HG03342 (cell line): ENCODE results near the gene ENSA.
"Not testable (repeated sequence)": the region's sequence is repeated elsewhere in the genome, so short reads cannot be mapped to it uniquely, and the experiment has no call there.

Experiments
- ATAC-seq: cut with Tn5 transposase; IDR thresholded peaks from one replicate; pipeline ENCODE4 v1.9.1; 2021; ENCODE audit warnings: mild to moderate bottlenecking, moderate library complexity; ENCODE audit not compliant: unreplicated experiment

The ENSA gene, protein sequence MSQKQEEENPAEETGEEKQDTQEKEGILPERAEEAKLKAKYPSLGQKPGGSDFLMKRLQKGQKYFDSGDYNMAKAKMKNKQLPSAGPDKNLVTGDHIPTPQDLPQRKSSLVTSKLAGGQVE

DNA sequence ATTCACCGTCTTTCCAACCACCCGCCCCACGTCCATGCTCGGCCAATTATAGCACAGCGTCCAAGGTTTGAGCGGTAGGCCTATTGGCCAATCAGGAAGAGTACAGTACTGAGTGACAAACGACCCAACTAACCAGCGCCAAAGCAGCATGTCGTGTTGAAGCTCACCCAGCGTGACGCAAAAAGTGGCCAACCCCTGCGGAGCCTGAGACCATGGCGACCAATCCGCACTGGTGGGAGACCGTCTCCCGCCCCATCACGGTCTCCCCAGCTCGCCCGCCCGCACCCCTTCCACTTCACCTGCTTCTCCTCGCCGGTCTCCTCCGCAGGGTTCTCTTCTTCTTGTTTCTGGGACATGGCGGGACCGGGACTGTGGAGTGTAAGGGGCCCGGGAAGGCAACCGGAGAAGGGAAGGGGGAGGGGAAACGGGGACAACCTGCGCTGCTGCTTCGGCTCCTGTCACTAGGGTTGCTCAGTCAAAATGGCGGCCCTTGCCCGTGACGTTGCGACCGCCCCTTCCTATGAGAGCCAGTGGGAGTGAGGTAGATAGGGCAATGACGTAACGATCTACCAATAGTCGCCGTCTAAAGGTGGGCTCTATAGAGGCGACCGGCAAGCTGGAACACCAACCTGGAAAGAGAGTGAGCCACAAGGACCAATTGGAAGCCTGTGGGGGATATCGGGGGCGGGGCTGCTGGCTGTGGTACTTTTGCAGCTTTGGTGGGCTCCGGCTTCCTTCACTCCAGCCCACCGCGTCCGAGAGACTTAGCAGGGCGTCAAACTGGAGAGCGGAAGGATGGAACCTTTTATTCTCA is at the start of gene ENSA:
Gene ENSA (minus strand): TSS at position 498 of the 814 bp plus-strand sequence. CDS start 142 bp downstream, at position 356.
- ATAC-seq = peak; percentile 92

DNA sequence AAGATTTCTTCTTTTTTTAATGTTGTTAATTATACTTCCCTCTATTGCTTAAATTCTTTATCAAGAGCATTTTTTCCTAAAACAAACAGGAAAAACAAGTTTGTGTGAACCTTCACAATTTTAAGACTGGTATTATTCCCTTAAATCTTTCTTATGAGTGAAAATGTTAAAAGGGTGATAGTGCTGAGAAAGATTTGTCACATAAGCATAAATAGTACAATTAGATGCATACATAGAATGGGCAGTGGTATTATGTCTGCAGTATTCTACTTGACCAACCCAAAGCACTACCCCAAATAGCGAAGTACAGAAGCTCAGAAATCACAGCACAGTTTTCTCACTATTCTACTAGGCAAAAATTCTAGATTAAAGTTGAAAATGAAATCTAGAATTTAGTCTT is 49.6 kb upstream of the ENSA start:
- ATAC-seq = no peak

DNA sequence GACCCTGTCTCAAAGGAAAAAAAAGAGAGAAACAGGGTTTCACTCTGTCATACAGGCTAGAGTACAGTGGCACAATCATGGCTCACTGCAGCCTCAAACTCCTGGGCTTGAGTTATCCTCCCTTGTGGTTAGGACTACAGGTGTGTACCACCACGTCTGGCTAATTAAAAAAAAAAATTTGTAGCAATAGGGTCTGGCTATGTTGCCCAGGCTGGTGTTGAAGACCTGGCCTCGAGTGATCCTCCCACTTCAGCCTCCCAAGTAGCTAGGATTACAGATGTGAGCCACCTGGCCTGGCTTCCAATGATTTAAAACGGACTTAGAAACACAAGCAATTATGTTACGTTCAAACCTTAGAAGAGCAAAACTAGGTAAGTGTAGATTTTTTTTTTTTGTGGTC is 45.5 kb upstream of the ENSA start:
- no peak for ATAC-seq

DNA sequence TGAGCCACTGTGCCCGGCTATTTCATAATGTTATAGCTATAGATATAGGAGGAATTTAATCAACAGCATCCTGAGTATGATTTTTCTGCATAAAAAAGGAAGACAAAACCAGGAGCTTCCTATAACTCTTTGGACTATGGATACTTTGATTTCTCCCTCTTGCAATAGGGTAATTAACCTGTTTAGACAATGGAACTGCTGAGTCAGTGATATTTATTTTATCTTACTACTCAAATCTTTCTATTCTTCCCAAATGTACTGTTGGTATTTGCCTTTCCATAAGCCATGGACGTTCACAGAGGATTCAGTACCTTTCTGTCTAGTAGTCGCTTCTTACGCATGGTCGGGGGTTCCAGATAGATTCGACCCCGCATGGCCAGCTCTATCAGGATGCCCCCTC is 33.9 kb upstream of the ENSA start:
- ATAC-seq = no peak

DNA sequence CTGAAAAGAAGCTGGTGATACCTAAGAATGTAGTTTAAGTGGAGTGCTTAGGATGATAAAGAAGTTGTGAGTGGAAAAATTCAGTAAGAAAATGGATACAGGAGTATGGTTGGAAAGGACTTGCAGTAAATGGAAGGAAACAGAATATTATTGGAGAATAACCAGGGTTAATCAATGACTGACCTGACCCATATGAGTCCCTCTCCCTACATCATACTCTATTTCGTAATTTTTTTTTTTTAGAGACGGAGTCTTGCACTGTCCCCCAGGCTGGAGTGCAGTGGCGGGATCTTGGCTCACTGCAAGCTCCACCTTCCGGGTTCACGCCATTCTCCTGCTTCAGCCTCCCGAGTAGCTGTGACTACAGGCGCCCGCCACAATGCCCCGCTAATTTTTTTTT is 33.4 kb upstream of the ENSA start:
- no peak for ATAC-seq

DNA sequence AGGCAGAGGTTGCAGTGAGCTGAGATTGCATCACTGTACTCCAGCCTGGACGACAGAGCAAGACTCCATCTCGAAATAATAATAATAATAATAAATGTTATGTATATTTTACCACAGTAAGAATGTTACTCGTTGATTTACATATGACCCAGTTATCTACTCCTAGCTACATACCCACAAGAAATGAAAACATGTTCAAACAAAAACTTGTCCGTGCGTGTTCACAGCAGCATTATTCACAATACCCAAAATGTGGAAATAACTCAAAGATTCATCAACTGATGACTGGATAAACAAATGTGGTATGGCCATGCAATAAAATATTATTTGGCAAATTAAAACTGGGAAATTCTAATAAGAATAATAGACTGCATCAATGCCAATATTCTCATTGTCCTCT is 31.7 kb upstream of the ENSA start:
- no peak for ATAC-seq

DNA sequence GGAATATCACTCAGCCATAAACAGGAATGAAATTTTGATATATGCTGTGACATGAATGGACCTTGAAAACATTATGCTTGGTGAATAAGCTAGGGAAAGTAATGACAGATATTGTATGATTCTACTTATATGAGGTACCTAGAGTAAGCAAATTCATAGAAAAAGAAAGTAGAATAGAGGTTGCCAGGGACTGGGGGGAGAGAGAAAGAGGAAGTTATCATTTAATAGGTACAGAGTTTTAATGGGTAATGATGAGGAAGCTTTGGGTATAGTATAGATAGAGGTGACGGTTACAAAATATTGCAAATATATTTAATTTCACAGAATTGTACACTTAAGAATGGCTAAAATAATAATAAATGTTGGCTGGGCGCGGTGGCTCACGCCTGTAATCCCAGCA is 31.2 kb upstream of the ENSA start:
- ATAC-seq = no peak

DNA sequence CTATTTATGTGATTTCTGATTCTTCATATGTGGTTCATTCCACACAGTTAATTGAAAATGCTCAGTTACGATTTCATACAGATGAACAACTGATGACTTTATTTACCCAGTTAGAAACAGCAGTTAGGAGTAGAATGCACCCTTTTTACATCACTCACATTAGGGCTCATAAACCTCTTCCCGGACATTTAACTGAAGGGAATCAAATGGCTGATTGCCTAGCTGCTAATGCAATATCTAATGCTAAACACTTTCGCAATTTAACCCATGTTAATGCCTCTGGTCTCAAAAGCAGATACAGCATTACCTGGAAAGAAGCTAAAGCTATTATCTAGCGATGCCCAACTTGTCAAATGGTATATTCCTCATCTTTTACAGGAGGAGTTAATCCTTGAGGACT is 27.7 kb upstream of the ENSA start:
- not testable (repeated sequence) for ATAC-seq

DNA sequence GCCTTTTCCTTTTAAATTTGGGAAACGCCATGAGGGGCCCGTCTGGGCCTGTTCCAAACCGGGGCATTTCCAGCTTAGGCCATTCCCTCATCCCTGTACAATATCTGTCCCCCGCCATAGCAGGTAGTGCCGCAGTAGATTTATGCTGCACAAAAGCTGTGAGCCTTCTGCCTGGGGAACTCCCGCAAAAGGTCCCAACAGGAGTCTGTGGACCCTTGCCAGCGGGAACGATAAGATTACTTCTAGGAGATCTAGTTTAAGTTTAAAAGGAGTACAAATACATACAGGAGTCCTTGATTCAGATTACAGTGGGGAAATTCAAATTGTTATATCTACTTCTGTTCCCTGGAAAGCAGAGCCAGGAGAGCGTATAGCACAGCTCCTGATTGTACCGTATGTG is 25.2 kb upstream of the ENSA start:
- not testable (repeated sequence) for ATAC-seq

DNA sequence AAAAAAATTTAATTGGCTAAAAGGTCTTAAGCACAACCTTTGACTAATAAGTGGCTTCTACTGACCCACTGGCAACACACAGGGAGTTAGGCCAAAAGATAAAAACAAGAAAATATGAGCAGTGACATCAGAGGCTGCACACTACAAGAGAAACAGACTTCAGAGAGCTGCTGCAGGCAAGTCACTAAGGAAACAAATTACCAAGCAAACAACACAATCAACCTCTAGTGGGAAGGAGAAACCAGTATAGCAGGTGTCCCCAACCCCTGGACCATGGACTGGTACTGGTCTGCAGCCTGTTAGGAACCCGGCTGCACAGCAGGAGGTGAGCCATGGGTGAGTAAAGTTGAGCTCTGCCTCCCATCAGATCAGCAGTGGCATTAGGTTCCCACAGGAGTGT is 20.8 kb upstream of the ENSA start:
- ATAC-seq = no peak

DNA sequence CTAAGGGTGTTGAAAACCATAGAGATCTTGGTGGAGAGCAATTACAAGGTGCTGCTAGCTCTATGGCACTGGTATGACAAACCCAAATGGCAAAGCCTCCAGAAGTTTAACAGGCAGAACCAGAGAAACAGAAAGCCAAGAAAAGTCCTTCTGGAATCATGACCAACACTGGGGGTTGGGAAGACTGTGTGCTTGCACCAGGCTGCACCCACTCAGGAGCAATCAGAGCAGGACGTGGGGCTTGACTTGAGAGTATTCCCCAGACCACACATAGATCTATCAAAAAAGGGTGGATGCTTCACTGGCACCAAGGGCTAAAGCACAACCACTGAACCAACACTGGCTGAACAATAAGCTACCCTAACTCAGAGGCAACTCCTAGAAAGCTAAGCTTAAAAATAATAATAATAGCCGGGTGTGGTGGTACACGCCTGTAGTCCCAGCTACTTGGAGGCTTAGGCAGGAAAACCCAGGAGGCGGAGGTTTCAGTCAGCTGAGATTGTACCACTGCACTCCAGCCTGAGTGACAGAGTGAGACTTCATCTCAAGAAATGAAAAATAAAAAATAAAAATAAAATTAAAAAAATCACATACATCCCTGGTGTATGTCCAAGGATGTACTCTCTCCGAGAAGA is 20.1 kb upstream of the ENSA start:
- no peak for ATAC-seq

DNA sequence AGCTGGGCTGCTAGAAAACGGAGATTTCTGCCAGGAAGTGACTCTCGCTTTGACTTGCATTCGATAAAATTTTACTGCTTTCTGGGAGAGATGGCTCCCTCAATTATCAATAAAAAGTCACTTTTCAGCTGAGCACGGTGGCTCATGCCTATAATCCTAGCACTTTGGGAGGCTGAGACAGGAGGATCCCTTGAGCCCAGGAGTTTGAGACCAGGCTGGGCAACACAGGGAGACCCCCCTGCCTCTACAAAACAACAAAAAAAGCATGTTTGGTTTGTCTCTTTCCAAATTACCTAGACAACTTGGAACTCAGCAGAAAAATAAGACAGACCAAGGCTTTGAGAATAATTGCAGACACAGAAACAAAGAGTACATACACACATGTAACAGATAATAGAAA is 12.9 kb upstream of the ENSA start:
- no peak for ATAC-seq

DNA sequence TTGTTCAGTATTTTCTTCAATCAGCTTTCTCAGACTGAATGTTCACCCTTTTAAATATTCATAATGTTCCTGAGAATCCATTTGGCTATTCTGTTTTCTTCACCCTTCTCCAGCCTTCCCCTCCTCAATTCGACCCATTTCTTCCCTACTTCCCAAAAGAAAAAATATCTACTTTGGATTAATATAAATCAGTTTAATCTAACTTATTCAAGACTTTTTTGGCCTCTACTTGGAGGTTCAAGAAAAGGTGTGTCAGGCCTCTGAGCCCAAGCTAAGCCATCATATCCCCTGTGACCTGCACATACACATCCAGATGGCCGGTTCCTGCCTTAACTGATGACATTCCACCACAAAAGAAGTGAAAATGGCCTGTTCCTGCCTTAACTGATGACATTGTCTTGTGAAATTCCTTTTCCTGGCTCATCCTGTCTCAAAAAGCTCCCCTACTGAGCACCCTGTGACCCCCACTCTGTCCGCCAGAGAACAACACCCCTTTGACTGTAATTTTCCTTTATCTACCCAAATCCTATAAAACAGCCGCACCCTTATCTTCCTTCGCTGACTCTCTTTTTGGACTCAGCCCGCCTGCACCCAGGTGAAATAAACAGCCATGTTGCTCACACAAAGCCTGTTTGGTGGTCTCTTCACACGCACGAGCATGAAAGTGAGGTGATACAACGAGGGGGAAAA is 11.9 kb upstream of the ENSA start:
- not testable (repeated sequence) for ATAC-seq

DNA sequence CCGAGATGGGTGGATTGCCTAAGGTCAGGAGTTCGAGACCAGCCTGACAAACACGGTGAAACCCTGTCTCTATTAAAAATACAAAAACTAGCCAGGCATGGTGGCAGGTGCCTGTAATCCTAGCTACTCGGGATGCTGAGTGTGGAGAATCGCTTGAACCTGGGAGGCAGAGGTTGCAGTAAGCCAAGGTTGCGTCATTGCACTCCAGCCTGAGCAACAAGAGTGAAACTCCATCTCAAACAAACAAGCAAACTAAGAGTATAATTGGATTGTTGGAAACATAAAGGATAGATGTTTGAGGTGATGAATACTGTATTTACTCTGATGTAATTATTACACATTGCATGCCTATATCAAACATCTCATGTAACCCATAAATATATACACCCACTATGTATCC is 9.0 kb upstream of the ENSA start:
- ATAC-seq = not testable (repeated sequence)

DNA sequence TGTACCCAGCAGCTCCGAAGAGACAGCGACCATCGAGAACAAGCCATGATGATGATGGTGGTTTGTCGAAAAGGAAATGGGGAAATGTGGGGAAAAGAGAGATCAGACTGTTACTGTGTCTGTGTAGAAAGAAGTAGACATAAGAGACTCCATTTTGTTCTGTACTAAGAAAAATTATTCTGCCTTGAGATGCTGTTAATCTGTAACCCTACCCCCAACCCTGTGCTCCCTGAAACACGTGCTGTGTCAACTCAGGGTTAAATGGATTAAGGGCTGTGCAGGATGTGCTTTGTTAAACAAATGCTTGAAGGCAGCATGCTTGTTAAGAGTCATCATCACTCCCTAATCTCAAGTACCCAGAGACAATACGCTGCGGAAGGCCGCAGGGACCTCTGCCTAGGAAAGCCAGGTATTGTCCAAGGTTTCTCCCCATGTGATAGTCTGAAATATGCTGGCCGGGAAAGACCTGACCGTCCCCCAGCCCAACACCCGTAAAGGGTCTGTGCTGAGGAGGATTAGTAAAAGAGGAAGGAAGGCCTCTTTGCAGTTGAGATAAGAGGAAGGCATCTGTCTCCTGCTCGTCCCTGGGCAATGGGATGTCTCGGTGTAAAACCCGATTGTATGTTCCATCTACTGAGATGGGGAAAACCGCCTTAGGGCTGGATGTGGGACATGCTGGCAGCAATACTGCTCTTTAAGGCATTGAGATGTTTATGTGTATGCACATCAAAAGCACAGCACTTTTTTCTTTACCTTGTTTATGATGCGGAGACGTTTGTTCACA is 5.6 kb upstream of the ENSA start:
- ATAC-seq = not testable (repeated sequence)

DNA sequence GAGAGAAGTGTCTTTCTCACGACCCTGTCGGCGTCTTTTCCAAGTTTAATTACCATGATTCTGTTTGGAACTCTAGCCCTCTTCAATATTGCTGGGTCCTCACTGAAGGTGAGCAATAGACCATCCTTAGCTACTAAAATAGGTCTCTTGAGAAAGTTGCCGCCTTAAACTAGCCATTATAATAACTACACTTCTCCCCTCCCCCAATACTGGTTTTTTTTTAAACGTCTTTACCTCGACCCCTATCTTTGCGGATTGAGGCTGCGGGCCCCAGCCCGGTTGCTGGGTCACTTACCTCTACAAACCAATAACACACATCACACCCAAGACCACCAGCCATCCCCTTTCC is 672 bp downstream of the ENSA start:
- ATAC-seq = no peak

DNA sequence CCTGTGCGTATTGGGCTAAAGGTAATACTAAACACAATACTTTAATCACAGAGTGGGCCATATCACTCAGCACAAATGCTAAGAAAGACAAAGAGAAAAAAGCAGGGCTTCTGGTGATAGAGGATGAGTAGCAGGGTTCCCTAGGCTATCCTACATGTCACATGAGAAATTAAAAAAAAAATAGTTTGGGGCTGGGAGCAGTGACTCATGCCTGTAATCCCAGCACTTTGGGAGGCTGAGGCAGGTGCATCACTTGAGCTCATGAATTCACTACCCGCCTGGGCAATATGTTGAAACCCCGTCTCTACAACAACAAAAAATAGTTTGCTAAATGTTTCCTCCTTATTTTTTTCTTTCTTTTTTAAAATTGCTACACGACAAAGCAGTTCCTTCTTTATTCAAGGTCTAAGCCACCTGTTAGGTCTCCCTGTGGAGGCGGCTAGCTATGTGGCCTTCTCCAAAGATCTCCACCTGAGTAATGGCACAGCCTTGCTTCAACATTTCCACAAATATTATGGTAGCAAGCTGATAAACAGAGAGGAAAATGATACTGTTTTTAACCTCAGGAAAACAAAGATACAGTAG is 1.5 kb downstream of the ENSA start:
- no peak for ATAC-seq

DNA sequence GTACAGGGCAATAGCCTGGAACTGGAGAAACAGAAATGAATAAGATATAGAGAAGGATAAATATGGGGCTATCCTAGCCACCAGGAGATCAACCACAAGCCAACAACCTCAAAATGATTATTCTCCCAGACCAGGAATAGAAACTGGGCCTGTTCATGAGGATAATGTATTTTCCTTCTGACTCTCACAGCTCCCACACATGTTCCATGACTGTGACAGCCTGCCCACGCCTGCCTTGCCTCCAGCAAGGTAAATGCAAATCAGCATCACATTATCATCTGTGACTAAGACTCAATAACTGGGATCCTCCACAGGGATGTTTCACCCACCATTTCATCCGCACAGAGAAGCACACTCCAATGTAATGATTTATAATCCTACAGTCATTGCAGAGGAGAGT is 3.3 kb downstream of the ENSA start:
- no peak for ATAC-seq

DNA sequence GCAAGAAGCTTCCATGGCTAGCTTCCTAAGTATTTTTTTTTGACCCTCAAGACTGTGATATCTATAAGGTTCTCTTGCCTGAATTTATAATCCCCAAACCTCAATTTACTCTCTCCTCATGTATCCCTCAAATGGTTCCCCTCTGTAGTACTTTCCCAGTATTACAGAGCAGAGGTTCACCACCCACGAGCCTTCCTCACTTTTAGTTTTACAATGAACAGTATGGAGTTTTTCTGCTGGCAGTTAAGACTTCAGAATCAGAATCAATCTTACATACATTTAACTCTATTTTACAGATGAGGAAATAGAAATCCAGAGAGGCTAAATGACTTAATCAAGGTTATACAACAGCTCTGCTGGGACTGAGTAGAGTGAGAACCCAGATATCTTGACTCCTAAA is 4.9 kb downstream of the ENSA start:
- not testable (repeated sequence) for ATAC-seq

DNA sequence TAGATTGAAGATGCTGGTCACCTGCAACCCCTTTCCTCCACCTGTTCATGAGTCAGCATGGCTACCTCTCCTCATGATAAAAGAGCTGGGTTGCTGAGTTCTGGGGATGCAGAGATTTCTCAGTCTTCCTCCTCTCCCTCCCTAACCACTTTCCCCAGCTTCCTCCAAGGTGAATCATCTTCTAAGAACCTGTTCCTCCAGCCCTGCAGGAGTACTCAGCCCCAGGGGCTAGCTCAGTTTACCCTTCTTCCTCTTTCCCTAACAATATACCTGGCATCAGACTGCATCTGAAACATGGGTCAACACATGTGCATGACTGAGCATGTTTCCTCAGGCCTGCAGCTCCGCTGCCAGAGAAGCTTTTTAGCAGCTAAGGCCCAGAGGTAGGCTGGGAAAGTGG is 5.3 kb downstream of the ENSA start:
- not testable (repeated sequence) for ATAC-seq
